GM12874 (cell line): ENCODE measurements around the gene HOXD9.

ENCODE experiments used
- TF ChIP-seq, protein P1 (sequence below): IDR thresholded peaks from 2 replicates; pipeline ENCODE4 v1.5.1; 2011; ENCODE audit warnings: low read depth, mild to moderate bottlenecking, control low read depth, low read length, moderate library complexity; ENCODE audit not compliant: insufficient read depth

HOXD9 gene

DNA sequence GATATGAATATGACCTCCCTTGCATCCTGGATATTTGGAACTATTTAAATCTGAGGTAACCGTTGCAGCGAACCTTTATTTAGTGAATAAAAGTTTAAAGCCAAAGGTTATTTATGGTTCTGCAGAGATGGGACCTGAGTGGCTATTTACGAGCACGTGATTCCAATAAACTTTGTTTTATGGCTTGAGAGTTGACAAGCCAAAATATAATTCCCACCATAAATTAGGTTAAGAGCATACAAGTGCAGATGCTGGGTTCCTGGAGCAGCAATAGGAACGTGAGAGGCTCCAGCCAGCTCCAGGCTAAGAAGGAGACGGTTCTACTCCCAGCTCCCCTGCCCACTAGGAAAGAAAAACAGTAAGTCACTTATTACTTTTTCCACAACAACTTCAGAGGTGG lies 23.6 kb downstream of the HOXD9 start:
- TF ChIP-seq, protein P1, sequence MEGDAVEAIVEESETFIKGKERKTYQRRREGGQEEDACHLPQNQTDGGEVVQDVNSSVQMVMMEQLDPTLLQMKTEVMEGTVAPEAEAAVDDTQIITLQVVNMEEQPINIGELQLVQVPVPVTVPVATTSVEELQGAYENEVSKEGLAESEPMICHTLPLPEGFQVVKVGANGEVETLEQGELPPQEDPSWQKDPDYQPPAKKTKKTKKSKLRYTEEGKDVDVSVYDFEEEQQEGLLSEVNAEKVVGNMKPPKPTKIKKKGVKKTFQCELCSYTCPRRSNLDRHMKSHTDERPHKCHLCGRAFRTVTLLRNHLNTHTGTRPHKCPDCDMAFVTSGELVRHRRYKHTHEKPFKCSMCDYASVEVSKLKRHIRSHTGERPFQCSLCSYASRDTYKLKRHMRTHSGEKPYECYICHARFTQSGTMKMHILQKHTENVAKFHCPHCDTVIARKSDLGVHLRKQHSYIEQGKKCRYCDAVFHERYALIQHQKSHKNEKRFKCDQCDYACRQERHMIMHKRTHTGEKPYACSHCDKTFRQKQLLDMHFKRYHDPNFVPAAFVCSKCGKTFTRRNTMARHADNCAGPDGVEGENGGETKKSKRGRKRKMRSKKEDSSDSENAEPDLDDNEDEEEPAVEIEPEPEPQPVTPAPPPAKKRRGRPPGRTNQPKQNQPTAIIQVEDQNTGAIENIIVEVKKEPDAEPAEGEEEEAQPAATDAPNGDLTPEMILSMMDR, result no peak

DNA sequence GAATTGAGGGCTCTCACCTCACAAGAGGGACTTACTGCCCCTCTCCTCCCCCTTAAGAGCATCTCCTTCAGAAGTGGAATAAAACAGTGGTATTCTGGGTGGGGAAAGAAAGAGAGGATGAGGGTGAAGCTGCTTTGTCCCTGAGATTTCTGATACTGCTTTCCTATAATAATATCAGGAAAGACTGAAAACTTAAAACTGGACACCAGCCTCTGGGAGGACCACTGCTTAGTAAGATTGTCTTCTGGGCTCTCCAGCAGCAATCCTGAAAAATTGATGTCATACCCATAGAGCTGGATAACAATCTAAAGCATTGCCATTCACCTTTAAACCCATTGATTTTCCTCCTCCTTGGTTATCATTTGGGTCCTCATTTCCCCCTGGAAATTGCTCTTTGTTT lies 24.1 kb downstream of the HOXD9 start:
- TF ChIP-seq, protein P1, result no peak

DNA sequence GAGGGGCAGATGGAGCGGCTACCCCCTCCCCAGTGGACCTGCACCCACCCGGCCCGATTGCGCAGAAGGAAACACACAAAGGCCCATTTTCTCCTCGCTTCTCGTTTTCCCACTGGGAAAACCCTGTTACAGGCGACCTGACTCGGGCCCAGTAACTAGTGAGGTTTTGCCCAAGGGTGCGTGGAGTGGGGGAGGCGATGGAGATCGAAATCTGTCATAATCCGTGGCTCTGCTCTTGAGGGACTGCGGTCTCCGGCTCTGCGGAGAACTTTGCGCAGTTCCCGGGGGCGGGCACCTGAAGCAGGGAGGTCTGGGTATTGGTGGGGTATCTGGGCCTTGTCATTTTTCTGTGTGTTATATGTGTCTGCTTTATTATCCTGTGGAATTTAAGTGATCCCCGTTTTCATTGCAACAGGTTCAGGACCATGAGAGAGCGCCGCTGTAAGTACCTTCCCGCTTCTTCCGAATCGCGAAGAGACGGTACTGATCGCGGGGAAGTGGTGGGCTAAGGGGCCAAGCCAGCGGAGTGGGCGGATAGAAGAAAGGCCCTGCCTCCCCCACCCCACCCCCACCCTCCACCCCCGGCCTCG lies 24.8 kb downstream of the HOXD9 start:
- TF ChIP-seq, protein P1, result no peak

DNA sequence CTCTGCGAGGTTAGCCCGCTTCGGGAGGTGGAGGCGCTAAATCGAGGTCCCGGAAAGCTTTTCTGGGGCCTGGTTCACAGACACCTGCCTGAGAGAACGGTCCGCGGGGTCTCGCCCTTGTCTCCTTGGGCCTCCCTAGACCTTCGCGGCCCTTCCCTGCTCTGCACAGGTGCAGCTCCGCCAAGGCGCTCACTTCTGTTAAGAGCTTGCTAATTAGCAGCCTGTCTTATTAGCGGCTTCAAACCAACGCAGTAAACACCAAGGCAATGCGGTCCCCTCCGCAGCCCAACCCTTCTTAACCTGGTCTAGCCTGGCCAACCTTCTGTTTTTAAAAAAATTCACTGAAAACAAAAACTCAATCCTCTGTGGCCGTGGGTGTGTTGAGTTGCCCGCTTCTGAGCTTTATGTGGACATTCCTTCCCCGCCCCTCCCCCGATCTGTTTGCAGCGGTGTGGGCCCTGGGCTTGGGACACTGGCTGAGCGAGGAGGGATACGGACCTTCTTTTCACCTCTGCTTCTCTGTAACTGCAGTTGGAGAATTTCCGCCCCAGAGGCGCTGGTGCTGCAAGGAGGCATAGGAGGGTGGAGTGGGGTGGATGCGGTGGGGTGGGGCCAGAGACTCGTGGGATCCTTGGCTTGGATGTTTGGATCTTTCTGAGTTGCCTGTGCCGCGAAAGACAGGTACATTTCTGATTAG lies 25.4 kb downstream of the HOXD9 start:
- TF ChIP-seq, protein P1, result no peak

DNA sequence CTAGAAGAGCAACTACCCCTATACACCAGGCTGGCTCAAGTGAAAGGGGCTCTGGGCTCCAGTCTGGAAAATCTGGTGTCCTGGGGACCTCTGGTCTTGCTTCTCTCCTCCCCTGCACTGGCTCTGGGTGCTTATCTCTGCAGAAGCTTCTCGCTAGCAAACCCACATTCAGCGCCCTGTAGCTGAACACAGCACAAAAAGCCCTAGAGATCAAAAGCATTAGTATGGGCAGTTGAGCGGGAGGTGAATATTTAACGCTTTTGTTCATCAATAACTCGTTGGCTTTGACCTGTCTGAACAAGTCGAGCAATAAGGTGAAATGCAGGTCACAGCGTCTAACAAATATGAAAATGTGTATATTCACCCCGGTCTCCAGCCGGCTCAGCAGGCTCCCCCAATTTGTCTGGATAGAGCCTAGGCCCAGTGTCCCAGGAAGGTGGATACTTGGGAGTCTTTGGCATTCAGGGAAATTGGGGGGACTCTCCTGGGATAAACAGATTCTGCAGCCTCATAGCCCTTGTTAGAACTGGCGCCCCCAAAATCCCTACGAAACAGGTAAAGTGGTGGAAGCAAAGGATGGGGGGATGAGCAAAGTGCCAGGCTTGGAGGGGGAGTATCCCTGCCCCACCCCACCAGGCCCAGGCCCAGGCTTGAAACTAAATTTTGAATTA lies 26.4 kb downstream of the HOXD9 start:
- TF ChIP-seq, protein P1, result no peak

DNA sequence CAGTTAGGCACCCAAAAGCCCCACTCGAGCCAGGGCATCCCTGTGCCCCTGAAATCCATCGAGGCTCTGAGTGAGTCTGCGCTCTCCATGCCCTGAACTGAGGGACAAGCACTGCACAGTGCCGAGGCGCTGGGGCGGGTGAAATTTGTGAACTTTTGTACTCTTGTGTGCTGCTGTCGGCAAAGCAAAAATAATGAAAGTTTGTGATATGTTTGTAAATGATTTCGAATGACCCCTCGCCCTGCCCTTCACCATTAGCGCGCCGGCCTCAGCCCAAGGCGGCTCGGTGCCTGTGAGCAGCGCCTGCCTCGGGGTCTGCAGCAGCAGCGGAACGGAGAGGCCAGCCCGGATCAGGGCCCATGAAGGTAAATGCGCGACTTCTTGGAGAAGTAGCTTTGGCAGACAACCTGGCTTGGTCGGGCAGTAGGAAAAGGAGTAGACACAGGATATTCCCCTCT lies 27.0 kb downstream of the HOXD9 start:
- TF ChIP-seq, protein P1, result no peak

DNA sequence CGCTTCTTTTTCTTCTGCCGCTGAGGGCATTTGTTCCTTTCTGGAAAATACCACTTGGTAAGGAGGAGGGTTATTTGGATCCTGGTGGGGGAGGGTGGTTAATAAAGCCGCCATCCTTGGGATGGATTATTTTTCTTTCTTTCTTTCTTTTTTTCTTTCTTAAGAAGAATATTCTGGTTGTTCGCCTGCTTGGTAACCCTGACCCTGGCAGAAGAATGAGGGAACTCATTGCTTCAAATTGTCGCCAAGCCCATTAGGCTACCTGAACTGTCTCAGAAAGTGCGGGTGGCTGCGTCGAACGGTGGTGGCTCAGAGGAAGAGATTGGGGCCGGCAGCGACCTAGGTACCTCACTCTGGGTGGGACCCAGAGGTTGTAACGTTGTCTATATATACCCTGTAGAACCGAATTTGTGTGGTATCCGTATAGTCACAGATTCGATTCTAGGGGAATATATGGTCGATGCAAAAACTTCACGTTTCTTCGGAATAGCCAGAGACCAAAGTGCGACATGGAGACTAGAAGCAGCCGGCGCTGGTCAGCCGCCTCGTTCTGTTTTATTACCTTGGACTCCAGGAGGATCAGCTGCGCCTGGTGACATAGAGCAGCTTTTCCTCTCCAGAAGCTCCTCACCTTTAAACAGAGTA lies 27.5 kb downstream of the HOXD9 start:
- TF ChIP-seq, protein P1, result no peak
